ENCODE data around the gene CTNND1.

The CTNND1 gene

DNA sequence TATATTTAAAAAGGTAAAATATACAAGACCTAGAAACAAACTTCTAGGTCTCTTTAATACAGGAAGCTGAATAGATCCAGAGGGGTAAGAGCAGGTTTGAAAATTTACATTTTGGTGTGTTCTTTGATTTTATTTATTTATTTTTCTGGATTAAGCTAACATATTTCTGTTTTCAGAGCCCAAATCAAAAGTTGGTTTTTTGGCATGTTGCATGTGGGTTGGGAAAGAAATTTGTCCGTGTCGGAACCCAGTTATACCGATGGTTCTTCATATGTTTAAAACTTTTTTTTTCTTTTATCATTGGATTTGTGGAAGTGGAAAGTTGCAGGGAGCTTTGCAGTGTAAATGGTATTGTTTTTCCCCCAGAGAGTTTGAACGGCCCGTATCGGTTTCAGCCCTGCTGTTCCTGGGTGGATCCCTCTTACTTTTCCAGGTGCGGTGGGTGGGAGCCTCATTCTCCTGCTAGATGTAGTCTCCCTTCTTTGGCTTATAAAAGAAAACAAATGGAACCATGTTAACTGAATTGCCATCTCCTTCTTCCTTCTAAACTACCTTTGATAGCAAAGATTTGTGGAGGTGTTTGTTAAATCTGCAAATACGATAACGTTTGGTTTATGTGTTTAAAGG is 746 bp downstream of the CTNND1 start:
- DNase-seq (ENCODE audit: low read depth in 2 of 2), result no peak

- DNase-seq (ENCODE audit: low read depth in 2 of 2), result no peak
Observed at GRCh38 chr11:57763568-57763967, 2.0 kb downstream of the CTNND1 start.

GRCh38 chr11:57764021-57764420 is 2.4 kb downstream of the CTNND1 start:
- DNase-seq (ENCODE audit: low read depth in 2 of 2), result no peak

DNA sequence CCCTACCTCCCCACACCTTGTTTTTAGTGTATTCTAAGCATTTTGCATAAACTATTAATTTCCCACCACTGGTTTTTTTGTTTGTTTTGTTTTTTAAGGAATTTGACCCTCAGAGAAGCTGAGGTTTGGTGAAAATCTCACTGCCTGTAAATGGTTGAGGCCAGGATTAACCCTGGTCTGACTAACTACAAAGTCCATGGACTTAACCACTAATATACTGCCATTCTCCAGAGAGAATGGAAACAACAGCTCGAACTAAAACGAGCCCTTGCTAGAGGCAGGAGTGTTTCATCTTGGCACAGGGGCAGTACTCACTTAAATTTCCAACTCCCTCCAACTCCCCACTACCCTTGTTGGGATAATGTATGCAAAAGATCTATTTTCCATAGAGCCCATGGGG is 3.0 kb downstream of the CTNND1 start:
- DNase-seq (ENCODE audit: low read depth in 2 of 2), result no peak

DNA sequence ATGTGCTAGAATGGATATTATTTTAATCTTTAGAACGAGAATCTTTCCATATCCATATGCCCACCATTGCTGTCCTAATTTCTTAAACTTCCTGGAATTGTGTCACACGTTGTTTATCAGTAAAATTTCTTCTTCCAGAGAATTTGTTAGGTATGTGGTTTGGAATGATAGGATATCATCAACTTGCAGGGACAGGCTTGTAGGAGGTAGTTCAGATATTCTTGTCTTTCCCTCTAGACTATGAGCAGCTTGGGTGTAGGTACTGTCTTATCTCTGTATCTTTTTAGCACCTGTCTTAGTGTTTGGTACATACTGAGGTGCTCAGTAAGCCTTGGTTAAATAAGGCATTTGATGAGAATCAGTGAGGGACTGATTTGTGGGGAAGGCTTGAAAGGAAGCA is 3.4 kb downstream of the CTNND1 start:
- DNase-seq (ENCODE audit: low read depth in 2 of 2), result no peak

DNA sequence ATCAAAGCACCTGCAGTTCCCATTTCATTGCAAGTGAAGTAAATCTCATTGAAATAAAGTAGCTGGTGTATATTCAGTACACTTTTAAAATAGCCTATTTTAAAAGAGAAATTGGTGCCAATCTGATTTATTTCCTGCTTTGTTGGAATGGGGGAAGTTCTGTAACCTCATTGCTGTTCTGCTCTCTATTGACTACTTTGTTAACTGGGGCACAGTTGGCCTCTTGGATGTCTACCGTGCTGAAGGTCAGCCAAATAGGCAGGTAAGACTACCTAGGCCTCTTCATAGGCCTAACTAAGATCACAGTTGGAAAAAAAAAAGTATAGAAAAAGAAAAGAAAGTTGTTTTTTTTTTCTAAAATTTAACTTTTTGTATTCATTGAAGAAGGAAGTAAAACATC is 9.2 kb downstream of the CTNND1 start:
- DNase-seq (ENCODE audit: low read depth in 2 of 2), result no peak

DNA sequence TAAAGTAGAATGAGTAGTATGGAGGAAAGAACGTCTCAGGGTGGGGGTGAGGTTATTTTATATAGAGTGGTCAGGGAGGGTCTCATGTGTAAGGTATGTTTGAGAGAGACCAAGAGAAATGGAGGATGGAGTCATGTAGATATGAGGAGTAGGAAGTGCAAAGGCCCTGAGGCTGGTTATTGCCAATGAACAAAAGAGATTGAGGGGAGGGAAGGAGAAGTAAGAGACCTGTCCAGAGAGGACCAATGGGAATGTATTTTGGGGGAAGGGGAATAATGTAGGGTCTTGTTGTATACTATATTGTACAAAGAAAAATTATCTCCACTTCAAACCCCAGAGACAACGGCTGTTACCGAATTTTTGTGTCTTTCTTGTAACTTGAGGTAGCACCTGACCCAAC is 9.8 kb downstream of the CTNND1 start:
- no peak for DNase-seq (ENCODE audit: low read depth in 2 of 2)

DNA sequence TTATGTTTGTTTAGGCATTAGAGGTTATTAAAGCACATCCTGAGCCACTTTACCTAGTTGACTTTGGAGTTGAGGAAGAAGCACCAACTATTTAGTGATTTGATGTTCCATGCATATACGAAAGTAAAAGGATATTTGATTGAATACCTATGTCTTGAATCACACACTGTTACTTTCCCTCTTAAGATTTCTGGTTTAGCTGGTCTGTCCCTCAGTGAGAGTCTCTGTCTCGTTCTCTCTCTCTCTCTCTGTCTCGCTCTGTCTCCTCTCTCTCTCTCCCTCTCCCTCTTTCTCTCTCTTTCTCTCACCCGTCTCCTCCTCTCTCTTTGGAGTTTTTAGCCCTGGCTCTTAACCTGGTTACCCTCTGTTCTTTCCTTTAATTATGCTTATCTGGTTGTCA is 11.0 kb downstream of the CTNND1 start:
- no peak for DNase-seq (ENCODE audit: low read depth in 2 of 2)

DNA sequence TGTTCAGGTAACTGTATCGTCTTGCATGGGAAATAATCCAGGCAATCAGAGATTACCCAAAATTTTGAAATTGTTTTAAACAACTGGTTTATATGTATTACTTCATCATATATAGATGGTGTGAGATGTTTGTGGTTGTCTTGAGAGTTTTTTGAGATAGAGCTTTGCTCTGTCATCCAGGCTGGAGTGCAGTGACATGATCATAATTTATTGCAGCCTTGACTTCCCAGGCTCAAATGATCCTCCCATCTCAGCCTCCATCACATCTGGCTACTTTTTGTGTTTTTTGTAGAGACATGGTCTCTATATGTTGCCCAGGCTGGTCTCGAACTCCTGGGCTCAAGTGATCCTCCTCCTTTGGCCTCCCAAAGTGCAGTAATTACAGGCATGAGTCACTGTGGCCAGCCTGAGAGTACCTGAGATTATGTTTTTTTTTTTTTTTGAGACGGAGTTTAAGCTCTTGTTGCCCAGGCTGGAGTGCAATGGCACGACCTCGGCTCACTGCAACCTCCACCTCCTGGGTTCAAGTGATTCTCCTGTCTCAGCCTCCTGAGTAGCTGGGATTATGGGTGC is 11.5 kb downstream of the CTNND1 start:
- no peak for DNase-seq (ENCODE audit: low read depth in 2 of 2)

GRCh38 chr11:57775491-57775890 is 13.9 kb downstream of the CTNND1 start:
- no peak for DNase-seq (ENCODE audit: low read depth in 2 of 2)

DNA sequence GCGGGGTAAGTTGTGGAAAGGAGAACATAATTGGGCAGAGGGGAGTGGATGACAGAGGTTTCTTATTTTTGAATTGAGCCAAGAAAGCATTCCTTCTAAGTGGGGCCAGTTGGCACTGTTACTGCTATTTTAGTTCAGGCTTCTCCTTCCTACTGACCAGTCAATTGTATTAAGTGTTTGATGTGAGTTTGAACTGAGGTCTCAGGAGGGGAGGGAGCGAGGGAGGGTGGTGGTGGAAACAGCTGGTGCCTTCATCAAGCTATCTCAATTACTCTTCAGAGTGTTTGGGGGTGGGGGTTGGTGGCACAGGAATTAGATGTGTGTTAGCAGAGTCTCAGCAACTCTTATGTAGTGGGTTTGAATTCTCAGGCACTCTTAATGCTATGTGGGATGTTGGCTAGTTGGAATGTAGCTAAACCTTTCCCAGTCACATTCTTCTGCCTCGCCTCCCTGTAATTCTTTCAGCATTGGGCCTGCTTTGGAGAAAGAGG is 14.5 kb downstream of the CTNND1 start:
- no peak for DNase-seq (ENCODE audit: low read depth in 2 of 2)

DNA sequence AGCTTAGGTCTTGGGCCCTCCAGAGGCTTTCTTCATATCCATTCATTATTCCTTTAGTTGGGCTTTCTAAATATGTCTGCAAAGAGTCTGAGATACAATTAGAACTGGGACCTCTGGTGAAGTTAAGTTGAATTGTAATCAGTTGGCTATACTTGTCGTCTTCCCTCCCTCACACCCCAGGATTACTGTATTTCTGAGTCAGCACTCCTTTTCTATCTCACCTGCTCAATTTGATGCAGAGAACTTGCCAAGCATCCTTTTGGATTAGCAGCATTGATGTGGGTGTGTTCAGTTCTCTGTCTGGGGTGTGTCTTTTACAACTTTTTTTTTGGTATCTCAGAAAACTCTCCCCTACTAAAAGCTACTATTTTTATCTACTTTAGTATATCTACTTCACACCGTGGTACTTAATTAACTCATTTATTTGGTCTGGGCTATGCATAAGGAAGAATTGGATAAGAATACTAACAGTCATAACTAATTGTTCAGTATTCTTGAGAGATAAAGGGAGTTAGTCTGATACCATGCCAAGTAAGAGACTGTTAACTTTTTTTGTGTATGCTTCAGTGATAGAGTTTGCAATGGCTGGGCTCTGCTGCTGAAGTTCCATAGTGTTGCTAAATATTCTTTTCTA is 15.1 kb downstream of the CTNND1 start:
- no peak for DNase-seq (ENCODE audit: low read depth in 2 of 2)

DNA sequence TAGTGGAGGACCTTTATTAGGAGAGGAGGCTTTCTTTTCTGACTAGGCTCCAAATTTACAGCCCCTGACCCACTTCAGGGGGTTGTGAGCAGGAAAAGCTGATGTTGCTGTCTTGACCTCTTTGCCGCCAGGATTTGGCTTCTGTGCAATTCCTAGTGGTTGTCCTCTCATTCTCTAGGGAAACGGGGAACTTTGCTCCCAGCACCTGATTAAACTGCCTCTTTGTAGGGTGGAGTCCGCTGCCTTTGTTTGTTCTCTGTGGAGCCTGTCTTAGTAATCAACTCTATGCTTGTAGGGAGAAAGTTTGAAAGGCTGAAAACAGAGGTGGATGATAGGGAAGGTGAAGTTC is 16.3 kb downstream of the CTNND1 start:
- DNase-seq (ENCODE audit: low read depth in 2 of 2), result no peak

GRCh38 chr11:57778318-57779037 is 16.9 kb downstream of the CTNND1 start:
- no peak for DNase-seq (ENCODE audit: low read depth in 2 of 2)

- no peak for DNase-seq (ENCODE audit: low read depth in 2 of 2)
Observed at GRCh38 chr11:57779276-57779675, 17.7 kb downstream of the CTNND1 start.

GRCh38 chr11:57781529-57781943 is 19.9 kb downstream of the CTNND1 start:
- no peak for DNase-seq (ENCODE audit: low read depth in 2 of 2)

DNA sequence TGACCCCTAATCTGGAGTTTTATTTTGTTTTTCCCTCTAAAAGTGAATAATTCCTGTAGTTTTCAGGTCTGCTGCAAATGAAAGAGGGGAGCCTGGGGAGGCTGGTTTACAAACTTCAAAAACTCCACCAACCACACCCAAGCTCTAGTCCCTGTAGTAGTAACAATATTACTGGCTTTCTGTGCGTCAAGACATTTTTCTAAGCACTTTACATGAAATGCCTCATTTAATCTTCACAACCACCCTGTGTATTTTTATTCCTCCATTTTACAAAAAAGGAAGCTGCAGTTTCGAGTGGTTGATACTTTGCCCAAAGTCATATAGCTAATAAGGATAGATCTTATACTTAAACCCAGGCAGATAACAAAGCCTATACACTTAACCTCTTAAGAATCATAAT is 23.5 kb downstream of the CTNND1 start:
- no peak for DNase-seq (ENCODE audit: low read depth in 2 of 2)

DNA sequence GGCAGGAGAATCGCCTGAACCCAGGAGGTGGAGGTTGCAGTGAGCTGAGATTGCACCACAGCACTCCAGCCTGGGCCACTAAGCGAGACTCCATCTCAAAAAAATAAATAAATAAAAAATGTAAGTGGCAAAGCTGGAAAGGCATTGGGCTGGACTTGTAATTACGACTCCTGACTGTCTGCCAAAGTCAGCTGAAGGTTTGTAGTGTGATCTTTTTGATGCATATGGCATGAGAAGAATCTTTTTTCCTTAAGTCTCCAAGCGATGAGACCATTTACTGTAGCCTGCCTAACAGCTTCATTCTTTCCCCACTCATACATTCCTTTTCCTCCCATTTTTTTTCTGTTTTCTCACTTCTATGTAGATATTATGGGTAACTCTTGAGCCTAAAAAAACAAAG is 24.8 kb downstream of the CTNND1 start:
- DNase-seq (ENCODE audit: low read depth in 2 of 2), result no peak

DNA sequence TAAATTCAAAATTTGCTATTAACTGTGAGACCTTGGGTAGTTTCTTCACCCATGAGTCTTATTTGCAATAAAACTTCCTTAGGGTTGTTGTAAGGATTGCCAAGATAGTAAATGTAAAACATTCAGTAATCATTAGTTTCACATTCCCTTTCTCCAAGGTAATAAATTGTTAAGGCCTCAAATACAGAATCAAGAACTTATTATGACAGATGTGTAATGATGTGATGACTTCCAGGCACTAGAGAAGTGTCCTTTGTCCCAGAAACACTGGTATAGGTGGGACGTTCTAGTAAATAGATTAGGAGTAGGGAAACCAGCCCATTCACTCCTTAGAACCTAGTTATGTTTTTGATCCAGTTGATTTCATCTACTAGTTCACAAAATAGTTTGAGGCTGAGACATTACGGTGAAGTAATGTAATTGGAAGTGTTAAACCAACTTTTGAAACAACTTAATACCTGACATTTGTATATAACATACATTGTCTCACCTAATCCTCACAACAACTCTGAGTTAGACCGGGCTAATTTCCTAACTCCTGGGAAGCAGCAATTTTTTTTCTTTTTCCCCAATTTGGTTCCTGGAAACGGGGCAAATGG is 25.5 kb downstream of the CTNND1 start:
- no peak for DNase-seq (ENCODE audit: low read depth in 2 of 2)

GRCh38 chr11:57787920-57788702 is 26.5 kb downstream of the CTNND1 start:
- DNase-seq (ENCODE audit: low read depth in 2 of 2), result no peak

DNA sequence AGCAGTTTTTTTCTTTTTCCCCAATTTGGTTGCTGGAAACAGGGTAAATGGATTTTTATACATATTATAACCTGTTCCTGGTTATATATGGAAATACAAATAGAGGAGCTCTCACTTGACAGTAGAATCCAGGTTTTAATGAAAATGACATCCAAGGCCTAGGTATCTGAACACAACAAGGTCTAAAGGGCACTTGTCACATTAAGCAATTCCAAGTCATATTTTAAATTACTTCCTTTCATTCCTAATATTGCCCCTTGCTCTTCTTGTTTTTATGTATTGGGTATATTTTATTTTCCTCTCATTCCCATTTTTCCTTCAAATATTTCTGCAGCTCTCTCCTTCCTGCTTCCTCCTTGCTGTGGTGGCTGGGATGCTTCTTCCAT is 27.1 kb downstream of the CTNND1 start:
- no peak for DNase-seq (ENCODE audit: low read depth in 2 of 2)
